ENCODE results near the gene HEATR5B. TPM values are rescaled to one million over a fixed set of nuclear protein-coding genes. Genes with fewer than 3 reads are reported as not detected.

HEATR5B gene
- total and polyA plus RNA-seq, 10 of the 15 experiments (the other 5 are each of a cell fraction or from before 2014, with no cell fraction given) = 4.1 to 34.7 (median 17.7) TPM

GRCh38 chr2:36954977-36955607 is 129.1 kb downstream of the HEATR5B start:
- Histone ChIP-seq H3K27me3 (replicated peaks in 1 of 2; ENCODE audit: control insufficient read depth in 2 of 2, insufficient read depth in 2 of 2, low read length in 1 of 2) (no peaks in the 10 kb centered on the region), H3K36me3 (ENCODE audit: control insufficient read depth in 2 of 2, insufficient read depth in 2 of 2, low read length in 1 of 2) (no peaks in the 10 kb centered on the region; a peak in 1 of 4 replicates), H3K4me1 (ENCODE audit: control insufficient read depth, insufficient read depth, low read length) (peaks cover 7% of the 10 kb centered on the region), H2AFZ (ENCODE audit: control insufficient read depth, low read depth, low read length) (no peak overlapping the region; the same call in 1 of the 2 replicates), H3K27ac (ENCODE audit: control insufficient read depth, insufficient read depth) (no peak overlapping the region), H4K20me1 (ENCODE audit: control insufficient read depth, insufficient read depth) (no peaks in the 10 kb centered on the region), H3K4me3 (no peak overlapping the region), H3K79me2 (ENCODE audit: control insufficient read depth, insufficient read depth, low read length) (peaks cover 20% of the 10 kb centered on the region), H3K9me3 (replicated peaks; ENCODE audit: control insufficient read depth, insufficient read depth, low read length) (no peaks in the 10 kb centered on the region), H3K4me2 (ENCODE audit: control insufficient read depth, insufficient read depth) (no peak overlapping the region), H3K9ac (ENCODE audit: control insufficient read depth, insufficient read depth, low read length) (no peak overlapping the region)
- in situ Hi-C loops (cut with MboI) = no loop called here
- ChIA-PET POLR2A (no interaction called here), RAD21 (ENCODE audit: unreplicated experiment) (no interaction called here), SMC1A (ENCODE audit: uncharacterized antibody, unreplicated experiment) (no interaction called here), CTCF (interaction anchor here (0.6 to 1.0 kb wide), 2 partner anchors 116 to 280 kb away, joined by 3 to 4 read pairs; no protein-coding TSS in a partner anchor)
- no peak for FAIRE-seq
- no TSS peak for BruUV-seq (replicated peaks)
- 74% methylated on average over 6 of the region's 6 CpGs for WGBS (ENCODE audit: insufficient coverage, insufficient replicate concordance, low lambda C conversion rate, missing lambda C conversion rate)
- no peak for DNase-seq (ENCODE audit: low read depth, low spot score)
- TF ChIP-seq TCF3 (IDR thresholded peaks at IDR 0.05; ENCODE audit: borderline replicate concordance, insufficient read depth, low read depth, low read length) (no peak), USF1 (IDR thresholded peaks at IDR 0.05; ENCODE audit: borderline replicate concordance, extremely low read length, insufficient read depth, low read depth, low read length) (no peak), HCFC1 (IDR thresholded peaks at IDR 0.05; ENCODE audit: low read length) (no peak), CHD1 (IDR thresholded peaks at IDR 0.05; ENCODE audit: low read depth, low read length) (no peak), FOS (IDR thresholded peaks at IDR 0.05; ENCODE audit: borderline replicate concordance, extremely low read depth, insufficient read length) (no peak), ETV6 (conservative IDR thresholded peaks at IDR 0.05 in 1 of 2, IDR thresholded peaks at IDR 0.05 in 1 of 2; ENCODE audit: borderline replicate concordance in 1 of 2, low read depth in 1 of 2) (no peak), SKIL (IDR thresholded peaks at IDR 0.05; ENCODE audit: low read depth, poor library complexity, severe bottlenecking) (no peak)
- intact Hi-C loops (cut with micrococcal nuclease; ENCODE audit: unreplicated experiment) = no loop called here
- ATAC-seq = peak; percentile 27; the same call in 1 of the 3 replicates

Measured in GM12878 (cell line).